Measurements from ENCODE around the gene CSNK1D.

CSNK1D gene

GRCh38 chr17:82273327-82274133 lies at the start of gene CSNK1D:
Gene CSNK1D (minus strand): TSS chr17:82273700. CDS start chr17:82273381, 319 bp downstream.
- peak; percentile 90 for DNase-seq (ENCODE audit: low read depth, low spot score)

- DNase-seq (ENCODE audit: low read depth, low spot score), result no peak
Observed at GRCh38 chr17:82322526-82323453, 49.3 kb upstream of the CSNK1D start.

GRCh38 chr17:82321947-82322466 lies 48.5 kb upstream of the CSNK1D start:
- no peak for DNase-seq (ENCODE audit: low read depth, low spot score)

- peak; percentile 65 for DNase-seq (ENCODE audit: low read depth, low spot score)
Observed at GRCh38 chr17:82320956-82321927, 47.7 kb upstream of the CSNK1D start.

- DNase-seq (ENCODE audit: low read depth, low spot score), result no peak
Observed at GRCh38 chr17:82320140-82320840, 46.8 kb upstream of the CSNK1D start.

GRCh38 chr17:82319619-82320062 lies 46.1 kb upstream of the CSNK1D start:
- no peak for DNase-seq (ENCODE audit: low read depth, low spot score)

GRCh38 chr17:82318772-82319606 lies 45.5 kb upstream of the CSNK1D start:
- DNase-seq (ENCODE audit: low read depth, low spot score), result no peak

- no peak for DNase-seq (ENCODE audit: low read depth, low spot score)
Observed at GRCh38 chr17:82318169-82318498, 44.6 kb upstream of the CSNK1D start.

- no peak for DNase-seq (ENCODE audit: low read depth, low spot score)
Observed at GRCh38 chr17:82317394-82318168, 44.1 kb upstream of the CSNK1D start, which contains the start of gene CD7. Gene CD7 (minus strand): TSS chr17:82317608. CDS start chr17:82317495, 113 bp downstream.

GRCh38 chr17:82316651-82317393 lies 43.3 kb upstream of the CSNK1D start:
- DNase-seq (ENCODE audit: low read depth, low spot score), result no peak

- no peak for DNase-seq (ENCODE audit: low read depth, low spot score)
Observed at GRCh38 chr17:82315703-82316358, 42.3 kb upstream of the CSNK1D start.

GRCh38 chr17:82314727-82315605 lies 41.5 kb upstream of the CSNK1D start:
- no peak for DNase-seq (ENCODE audit: low read depth, low spot score)

GRCh38 chr17:82314012-82314726 lies 40.7 kb upstream of the CSNK1D start:
- no peak for DNase-seq (ENCODE audit: low read depth, low spot score)

GRCh38 chr17:82313195-82314011 lies 39.9 kb upstream of the CSNK1D start:
- DNase-seq (ENCODE audit: low read depth, low spot score), result no peak

GRCh38 chr17:82311971-82312370 lies 38.5 kb upstream of the CSNK1D start:
- no peak for DNase-seq (ENCODE audit: low read depth, low spot score)
